8988T (cell line): ENCODE measurements around the gene LRCH3.
"Not testable (repeated sequence)": the region's sequence is repeated elsewhere in the genome, so short reads cannot be mapped to it uniquely, and the experiment has no call there.

Experiments
- DNase-seq: peaks from one replicate; pipeline ENCODE4 v3.0.0; 2011

LRCH3 gene

DNA sequence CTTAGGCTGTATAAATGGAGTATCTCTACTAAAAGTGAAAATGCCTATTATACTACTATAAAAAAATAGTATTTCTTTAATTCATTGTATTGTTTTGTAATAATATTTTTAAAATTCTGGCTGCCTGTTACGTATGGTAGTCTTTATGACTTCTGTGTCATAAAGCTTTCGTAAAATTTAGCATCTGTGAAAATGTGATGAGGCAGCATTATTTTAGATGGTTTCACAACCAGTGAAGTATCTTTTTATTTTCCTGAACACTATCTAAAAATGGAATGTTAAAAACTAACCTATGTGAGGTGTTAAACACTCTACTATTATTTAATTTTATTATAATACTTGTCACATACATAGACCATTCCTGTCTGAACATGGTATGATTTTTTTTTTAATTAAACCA is 46.2 kb downstream of the LRCH3 start:
- no peak for DNase-seq

DNA sequence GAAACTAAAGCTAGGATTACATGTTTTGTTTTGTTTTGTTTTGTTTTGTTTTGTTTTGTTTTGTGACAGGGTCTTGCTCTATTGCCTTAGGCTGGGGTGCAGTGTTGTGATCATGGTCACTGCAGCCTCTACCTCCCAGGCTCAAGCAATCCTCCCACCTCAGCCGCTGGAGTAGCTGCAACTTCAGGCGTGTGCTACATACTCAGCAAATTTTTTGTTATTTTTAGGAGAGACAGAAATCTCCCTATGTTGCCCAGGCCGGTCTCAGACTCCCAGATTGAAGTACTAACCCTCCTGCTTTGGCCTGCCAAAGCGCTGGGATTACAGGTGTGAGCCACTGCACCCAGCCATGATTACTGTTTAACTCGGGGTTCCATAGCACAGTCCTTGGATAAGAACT is 50.7 kb downstream of the LRCH3 start:
- DNase-seq: no peak

DNA sequence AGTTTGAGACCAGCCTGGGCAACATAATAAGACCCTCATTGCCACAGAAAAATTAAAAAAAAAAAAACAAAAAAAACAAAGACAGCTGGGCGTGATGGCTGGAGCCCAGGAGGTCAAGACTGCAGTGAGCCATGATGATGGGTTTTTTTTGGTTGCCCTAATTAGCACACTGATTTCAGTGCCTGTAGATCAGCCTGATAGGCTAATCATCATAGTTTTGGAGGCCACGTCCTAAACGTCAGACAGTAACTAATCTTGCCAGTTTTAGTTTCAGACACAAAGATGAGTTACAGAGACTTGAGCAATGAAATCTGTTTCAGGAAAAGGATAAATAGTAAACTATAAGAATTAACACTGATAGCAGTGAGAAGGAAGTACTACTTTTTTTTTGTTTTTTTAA is 55.4 kb downstream of the LRCH3 start:
- no peak for DNase-seq

DNA sequence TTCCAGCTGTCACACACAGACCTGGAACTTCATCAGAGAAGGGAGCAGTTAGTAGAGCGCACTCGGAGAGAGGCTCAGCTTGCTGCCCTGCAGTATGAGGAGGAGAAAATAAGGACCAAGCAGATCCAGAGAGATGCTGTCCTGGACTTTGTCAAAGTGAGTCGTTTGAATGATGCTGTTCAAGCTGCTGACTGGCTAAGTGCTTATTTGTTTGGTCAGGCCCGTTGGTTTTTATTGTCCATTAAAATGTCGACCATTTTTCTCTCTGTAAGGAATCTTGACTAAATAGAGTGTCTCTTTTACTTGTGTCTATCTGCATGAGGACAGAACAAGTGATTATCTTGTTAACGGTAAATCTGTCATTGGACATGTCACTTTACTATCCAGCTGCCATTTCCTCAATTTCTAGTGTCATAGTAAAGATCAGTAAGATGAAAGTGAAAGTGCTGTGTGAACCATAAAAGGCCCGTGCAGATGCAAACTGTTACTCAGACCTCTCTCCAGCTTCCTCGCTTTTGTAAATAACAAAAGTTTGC is 56.9 kb downstream of the LRCH3 start:
- no peak for DNase-seq

DNA sequence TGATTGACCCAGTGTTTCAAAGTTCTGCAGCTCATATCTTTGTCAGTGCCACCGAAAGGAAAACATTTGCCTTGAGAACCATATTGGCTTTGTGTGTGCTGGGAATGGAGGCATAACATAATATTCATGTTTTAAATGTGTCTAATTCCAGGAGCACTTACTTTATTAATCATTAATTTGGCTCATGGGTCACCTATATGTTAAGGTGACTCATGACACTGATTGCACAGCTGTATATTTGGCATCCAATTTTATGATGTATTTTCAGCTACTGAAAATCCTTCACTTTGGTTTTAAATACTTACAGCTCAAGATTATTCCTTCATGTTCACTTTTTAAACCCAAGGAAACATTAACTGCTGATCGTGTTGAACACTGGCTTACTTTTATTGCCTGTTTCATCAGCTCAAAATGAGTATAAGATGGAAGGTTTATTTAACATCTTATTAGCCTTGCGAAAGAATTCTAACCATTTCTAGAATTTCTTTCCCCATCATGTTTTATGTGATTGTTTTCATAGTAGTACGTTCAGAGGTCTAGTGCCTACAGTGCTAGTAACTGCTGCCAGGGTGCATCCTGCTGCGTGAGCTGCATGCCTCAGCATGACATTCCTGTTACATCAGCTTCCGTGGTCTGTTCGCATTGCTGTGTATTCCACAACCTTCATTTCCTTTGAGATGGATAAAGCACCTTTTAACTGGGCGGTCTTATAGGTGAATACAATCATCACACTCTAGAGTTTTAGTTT is 63.7 kb downstream of the LRCH3 start:
- peak; percentile 53 for DNase-seq

DNA sequence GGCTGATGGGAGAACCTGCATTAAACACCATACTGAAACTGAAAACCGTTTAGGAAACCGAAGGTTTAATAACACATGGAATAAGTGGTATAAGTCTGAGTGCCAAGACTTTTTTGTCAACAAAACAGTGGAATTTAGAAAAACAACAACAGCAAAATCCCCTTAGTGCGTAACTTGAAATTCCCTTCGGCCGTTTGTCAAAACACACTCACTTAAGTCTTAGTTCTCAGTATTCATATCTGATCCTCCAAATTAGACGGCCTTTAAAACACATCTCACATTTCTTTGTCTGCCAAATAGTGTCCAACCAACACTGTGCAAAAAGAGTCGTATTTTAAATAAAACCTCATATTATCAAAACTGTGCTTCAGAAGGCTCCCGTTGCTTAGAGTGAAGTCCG is 64.5 kb downstream of the LRCH3 start:
- no peak for DNase-seq

DNA sequence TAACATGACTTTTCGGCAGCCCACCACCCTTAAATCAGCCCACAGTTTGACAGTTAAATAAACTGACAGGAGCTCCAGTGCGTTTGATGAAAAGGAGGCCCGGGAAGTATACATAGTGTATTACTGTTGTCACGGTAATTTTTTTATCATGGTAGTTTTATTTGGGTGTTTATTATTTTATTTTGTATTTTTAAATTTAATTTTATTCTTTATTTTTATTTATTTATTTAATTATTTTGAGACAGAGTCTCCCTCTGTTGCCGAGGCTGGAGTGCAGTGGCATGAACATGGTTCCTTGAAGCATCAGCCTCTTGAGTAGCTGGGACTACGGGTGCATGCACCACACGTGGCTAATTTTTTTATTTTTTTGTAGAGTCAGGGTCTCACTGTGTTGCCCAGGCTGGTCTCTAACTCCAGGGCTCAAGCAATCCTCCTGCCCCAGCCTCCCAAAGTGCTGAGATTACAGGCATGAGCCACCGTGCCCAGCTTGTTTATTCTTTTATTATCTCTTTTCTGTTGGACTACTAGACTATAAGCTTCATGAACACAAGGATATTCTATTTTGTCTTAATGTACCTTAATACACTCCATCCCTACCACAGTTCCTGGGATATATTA is 65.3 kb downstream of the LRCH3 start:
- no peak for DNase-seq

DNA sequence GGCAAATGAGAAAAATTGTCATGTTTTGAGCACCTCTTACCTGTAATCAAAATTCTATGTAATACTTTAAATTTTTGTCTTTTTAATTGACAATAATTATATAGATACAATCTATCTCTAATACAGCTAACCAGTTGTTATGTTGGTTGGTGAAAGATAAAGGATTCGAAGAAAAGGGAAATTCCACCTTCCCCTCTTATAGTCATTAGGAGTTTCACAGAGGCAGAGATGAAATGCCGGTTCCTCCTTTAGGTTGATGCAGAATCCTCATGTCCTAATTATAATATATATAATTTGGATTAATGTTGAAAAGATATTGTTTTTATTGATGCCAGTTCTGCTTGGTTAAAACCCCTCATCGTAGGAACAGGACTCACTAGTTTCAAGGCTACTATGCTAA is 67.1 kb downstream of the LRCH3 start:
- no peak for DNase-seq

DNA sequence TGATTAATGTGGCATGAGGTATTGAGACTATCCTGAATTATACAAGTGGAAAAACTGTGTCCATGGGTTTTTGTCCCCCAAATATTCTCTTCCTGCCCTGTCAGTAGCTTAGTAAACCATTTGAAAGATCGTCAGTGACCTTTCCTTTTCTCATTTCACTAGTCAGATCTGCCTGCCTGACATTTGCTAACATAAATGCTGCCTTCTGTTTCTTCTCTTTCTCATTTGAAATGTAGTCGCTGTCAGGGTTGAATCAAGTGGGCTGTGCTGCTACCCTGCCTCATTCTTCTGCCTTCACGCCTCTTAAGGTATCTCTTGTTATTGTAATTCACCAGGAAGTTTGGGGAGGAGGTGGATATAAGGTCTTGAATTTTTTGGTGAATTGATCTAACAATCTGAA is 67.5 kb downstream of the LRCH3 start:
- no peak for DNase-seq

DNA sequence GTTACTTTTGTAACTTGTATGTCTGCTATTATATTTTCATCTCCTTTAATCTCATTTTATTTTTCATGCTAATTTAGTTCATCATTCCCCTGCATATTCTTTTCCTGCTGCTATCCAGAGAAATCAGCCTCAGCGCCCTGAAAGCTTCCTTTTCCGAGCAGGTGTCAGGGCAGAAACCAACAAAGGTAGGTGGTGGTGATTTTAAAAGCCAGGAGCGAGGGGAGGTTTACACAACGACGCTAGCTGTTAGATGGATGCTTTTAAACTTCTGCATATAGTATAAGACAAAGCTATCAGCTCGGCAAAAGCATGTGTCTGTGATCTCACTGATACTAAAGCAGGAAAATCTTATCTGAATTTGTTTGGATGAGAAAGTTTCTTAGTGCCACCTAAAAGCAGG is 75.0 kb downstream of the LRCH3 start:
- no peak for DNase-seq

DNA sequence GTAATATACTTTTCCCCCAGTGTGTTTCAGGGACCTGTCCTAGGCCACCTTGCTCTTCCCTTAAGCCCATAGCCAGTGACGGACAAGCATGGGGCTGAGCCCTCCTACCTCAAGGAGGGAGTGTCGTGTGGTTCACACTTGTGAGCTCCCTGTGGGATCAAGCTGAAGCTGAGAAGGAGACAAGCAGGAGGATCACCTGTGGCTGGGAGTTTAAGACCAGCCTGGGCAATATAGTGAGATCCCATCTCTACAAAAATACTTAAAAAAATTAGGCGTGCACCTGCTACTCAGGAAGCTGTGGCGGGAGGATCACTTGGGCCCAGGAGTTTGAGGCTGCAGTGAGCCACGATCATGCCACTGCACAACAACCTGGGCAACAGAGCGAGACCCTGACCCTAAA is 82.3 kb downstream of the LRCH3 start:
- no peak for DNase-seq

DNA sequence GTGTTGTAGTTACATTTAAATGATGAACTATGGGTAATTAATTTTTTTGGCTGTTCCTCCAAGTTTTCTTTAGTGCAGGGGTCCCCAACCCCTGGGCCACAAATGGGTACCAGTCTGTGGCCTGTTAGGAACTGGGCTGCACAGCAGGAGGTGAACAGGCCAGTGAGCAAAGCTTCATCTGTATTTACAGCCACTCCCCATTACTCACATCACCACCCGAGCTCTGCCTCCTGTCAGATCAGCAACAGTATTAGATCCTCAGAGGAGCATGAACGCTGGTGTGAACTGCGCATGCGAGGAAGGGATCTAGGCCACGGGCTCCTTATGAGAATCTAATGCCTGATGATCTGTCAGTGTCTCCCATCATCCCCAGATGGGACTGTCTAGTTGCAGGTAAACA is 83.0 kb downstream of the LRCH3 start:
- no peak for DNase-seq

DNA sequence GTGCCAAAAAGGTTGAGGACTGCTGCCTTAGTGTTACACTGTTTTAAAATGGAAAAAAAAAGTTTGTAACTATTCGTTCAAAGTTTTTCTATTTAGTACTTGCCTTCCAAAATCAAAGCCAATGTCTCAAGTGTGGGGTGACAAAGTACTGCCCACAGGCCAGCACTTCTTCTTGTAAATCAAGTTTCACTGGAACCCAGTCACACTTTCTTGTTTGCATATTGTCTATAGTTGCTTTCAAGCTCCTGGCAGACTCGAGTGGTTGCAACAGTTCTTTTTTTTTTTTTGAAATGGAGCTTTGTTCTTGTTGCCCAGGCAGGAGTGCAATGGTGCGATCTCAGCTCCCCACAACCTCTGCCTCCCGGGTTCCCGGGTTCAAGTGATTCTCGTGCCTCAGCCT is 83.6 kb downstream of the LRCH3 start:
- no peak for DNase-seq

DNA sequence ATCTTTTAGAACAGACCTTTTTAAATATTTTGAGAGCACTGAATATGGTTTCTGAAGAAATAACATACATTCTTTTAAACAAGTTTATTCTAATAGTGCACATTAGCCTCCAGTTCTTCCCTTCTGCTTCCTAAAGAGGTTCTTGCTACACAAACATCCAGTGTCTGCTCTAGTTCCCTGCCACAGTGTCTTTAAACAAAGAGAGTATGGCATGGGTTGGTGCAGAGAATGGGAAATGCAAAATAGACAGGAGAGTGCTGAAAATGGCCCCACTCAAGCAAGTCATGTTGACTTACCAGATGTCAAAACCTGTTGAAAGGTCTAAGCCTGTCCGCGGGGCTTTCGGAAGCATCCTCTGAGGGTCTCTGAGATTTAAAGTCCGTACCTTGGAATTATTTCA is 86.8 kb downstream of the LRCH3 start:
- DNase-seq: no peak

DNA sequence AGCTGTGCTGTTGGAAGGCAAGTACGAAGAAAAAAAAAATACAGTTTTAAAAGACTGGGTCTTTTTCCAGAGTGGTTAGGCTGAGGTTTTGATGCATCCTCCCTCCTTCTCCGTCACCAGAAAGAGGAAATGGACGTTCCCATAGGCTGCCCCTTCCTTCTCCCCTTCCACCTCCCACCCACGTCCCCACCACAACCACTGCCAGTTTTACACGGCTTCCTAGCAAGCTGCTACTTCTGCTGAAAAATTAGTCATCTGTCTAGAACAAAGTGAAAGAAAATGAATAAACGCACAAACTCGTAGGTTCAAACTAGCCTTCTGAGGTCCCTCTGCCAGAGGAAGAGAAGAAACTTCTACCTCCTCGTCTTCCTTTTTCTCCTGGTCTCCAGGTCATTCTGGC is 87.4 kb downstream of the LRCH3 start:
- no peak for DNase-seq

DNA sequence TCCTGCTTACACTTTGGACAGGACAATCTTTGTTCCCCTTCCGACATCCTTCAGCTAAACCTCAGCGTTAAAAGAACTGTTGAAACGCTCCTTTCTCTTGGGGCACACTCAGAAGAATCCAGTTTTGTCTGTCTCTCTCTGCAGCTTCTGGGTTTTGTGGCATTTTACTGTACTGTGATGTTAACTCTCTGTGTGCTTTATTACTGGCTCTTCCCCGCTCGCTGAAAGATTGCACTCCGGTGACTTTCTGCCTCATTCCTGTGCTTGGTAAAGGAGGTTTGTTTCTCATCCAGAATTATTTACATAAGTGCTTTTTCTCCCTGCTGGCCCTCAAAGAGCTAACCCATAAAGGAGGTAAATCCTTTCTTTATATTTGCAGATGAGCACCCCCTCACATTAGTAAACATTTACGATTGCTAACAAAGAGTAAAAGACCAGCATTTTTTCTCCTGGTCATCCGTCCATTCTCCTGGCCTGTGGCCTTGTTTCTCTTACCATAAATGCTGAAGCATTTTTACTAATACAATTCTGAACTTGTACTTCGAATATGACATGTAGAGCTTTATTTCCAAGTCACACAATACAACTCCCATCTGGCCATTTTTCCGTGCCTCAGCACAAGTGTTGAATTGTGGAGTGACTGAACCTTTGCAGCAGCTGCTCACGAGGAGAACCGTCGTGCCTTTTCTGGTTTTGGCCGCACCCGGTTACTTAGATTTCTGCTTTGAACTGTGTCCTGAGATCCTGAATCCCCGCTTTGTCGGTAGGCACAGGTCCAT is 89.6 kb downstream of the LRCH3 start:
- DNase-seq: no peak

DNA sequence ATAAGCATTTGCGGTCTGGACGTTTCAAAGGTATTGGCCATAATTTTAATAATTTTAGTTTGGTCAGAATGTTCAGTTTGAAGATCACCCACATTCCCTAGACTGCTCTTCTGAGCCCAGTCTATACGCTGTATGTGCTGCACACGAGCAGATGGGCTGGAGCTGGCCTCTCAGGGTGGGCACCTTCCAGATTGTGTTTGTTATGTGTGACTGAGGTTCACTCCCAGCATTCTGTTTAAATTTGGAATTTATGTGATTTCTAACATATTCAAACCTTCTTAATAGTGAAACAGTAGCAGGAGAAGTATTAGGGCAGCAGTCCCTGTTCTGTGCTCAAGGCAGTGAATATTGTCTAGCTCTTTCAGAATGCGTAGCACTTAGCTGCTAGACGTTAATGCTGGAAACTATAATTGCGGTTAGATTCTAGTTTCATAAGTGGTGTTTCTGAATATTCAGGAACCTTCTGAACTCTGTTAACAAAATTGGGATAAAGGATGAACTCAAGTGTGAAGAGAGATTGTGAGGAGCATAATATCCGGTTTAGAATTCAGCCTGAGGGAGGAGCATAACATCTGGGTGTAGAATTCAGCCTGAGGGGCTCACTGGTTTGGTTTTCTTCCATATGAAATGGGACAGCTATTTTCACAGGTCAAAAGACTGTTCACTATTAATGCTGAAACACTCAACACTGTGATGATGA is 90.4 kb downstream of the LRCH3 start:
- no peak for DNase-seq

DNA sequence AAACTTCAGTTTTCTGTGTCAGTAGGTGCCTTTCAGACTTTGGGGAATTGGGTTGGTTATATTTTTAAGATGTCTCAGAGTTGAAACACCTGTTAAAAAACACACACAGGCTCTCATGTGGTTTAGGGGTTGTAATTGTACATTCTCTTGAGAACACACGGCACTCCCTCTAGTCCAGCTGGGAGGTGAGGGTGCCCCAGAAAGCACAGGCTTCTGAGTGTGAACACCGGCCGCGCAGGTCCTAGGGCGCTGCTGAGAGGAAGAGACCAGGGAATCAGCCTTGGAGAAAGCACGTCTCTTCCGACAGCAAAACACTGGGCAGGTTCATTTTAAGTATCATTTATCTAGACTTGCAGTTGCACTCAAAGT is 90.9 kb downstream of the LRCH3 start:
- DNase-seq: no peak

DNA sequence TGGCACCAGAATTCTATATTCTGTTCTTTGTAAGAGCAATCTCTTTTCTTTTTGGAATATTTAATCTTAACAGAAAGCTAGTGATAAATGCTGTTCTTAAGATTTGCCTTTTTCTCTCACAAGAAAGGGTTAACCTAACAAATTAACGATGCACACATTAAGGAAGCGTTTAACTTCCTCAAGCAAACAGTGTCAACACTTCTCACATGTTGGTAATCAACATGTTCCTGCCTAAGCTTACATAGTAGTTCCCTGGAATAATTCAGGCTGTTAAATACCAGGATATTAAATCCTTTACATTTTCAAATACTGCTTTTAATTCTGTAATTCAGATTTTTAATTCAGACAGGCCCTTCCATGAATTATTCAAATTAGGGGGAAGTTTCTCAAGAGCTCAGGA is 91.5 kb downstream of the LRCH3 start:
- DNase-seq: no peak

DNA sequence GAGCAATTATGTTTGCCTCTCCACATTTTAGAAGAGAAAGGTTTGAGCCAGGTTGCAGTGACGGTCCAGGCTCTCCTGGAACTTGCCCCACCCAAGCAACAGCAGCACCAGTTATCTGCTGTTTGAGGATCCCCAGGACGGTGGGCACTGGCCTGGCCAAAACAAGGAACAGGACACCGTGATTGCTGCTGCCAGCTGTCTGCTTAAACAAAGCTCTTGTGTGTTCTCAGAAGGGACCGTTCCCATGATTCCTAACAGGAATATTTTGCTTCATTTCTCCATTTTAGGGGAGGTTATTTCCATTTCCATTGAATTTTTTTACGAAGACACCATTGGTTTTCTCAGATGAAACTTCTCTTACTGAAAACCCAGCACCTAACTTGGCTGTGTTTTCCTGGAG is 92.5 kb downstream of the LRCH3 start:
- no peak for DNase-seq

DNA sequence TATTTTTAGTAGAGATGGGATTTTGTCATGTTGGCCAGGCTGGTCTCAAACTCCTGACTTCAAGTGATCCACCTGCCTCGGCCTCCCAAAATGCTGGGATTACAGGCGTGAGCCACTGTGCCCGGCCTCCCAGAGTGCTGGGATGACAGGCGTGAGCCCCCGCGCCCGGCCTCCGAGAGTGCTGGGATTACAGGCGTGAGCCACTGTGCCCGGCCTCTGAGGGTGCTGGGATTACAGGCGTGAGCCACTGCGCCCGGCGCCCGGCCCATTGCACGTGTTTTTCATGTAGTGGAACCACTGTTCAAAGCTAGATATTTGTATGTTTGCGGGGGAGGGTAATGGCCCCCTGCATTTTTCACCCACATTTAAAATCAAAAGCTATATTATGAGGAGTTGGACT is 93.3 kb downstream of the LRCH3 start:
- not testable (repeated sequence) for DNase-seq

DNA sequence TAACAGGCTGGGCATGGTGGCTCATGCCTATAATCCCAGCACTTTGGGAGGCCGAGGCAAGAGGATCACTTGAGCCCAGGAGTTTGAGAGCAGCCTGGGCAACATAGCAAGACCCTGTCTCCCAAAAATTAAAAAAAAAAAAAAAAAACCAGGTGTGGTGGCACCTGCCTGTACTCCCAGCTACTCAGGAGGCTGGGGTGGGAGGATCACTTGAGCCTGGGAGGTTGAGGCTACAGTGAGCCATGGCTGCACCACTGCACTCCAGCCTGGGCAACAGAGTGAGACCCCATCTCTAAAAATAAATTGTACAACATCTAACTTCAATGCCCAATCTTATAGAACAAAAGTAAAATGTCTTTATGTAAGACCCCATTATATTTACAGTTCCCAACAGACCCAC is 95.0 kb downstream of the LRCH3 start:
- not testable (repeated sequence) for DNase-seq

DNA sequence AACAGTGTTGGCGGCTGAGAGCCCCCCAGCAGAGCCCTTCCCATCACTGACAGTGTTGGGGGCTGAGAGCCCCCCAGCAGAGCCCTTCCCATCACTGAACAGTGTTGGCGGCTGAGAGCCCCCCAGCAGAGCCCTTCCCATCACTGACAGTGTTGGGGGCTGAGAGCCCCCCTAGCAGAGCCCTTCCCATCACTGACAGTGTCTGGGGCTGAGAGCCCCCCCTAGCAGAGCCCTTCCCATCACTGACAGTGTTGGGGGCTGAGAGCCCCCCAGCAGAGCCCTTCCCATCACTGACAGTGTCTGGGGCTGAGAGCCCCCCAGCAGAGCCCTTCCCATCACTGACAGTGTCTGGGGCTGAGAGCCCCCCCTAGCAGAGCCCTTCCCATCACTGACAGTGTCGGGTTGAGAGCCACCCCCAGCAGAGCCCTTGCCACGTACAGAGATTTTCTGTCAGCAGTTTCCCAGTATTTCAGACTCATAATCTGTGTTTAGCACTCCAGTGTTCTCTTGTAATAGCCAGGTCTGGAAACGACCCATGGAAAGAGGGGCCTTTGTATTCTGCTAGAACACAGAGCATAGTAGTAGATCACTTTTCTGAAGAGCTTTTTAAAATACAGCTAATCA is 96.5 kb downstream of the LRCH3 start:
- not testable (repeated sequence) for DNase-seq
